Thyroid gland (tissue), 4 donors: Measurements from ENCODE around the gene TBL1Y. TPM values are rescaled to one million over a fixed set of nuclear protein-coding genes. Genes with fewer than 3 reads are reported as not detected.

Experiments
- DNase-seq, 2 donors: peaks; one replicate each; pipeline ENCODE4 v3.0.0-alpha.2; 2019
- H3K27ac ChIP-seq, 3 donors: fragments of 200-600 bp; sonication (generic); 1 replicate in 2 of 3; 2 replicates in 1 of 3; pipeline ENCODE4 v1.5.1; 2016 to 2019; ENCODE audit warnings: mild to moderate bottlenecking in 1 of 3, moderate library complexity in 1 of 3
- H3K27me3 ChIP-seq: fragments of 200-600 bp; sonication (generic); one replicate; pipeline ENCODE4 v1.5.1; 2019
- H3K36me3 ChIP-seq, 2 donors: fragments of 200-600 bp; sonication (generic); one replicate each; pipeline ENCODE4 v1.5.1; 2016 to 2019
- H3K4me1 ChIP-seq, 2 donors: fragments of 200-600 bp; sonication (generic); one replicate each; pipeline ENCODE4 v1.5.1; 2017 to 2019
- H3K4me3 ChIP-seq, 3 donors: fragments of 200-600 bp; sonication (generic); replicated peaks in 1 of 3; 1 replicate in 2 of 3; 2 replicates in 1 of 3; pipeline ENCODE4 v1.5.1; 2016; ENCODE audit warnings: mild to moderate bottlenecking in 1 of 3
- H3K9me3 ChIP-seq: fragments of 200-600 bp; sonication (generic); one replicate; pipeline ENCODE4 v1.5.1; 2017
- POLR2A ChIP-seq, 2 donors: fragments of 450-650 bp; IDR thresholded peaks; one replicate each; pipeline ENCODE4 v1.6.1; 2017; ENCODE audit warnings: antibody characterized with exemption in 2 of 2, mild to moderate bottlenecking in 2 of 2, moderate library complexity in 1 of 2
- WGBS, 2 donors: methylation state at CpG; one replicate each; pipeline ENCODE4 v1.1.5; 2017; 5-methylcytosine and 5-hydroxymethylcytosine counted together
- intact Hi-C: fragments of 100-400 bp; cut with DNase I; formaldehyde crosslinking; loops from one replicate; pipeline ENCODE4 v1.15.1; 2023
- total RNA-seq, 4 donors: library from RNA; depleted of rRNA; stranded (reverse); fragments of >200 nt; gene quantifications; one replicate each; pipeline ENCODE4 v1.2.3, GENCODE V29; 2016
- TF ChIP-seq, protein P1 (sequence below), 6 experiments: fragments of 200-600 bp in 3 of 6; fragments of 450-650 bp in 3 of 6; sonication (generic) in 3 of 6; IDR thresholded peaks; one replicate each; pipeline ENCODE4 v1.5.1; 2016 to 2019; ENCODE audit warnings: antibody characterized with exemption in 6 of 6, mild to moderate bottlenecking in 2 of 6, inconsistent platforms in 1 of 6, moderate library complexity in 1 of 6

The TBL1Y gene
- total RNA-seq, 4 donors from 2014 or later = 15.4 to 15.8 TPM; not detected in 2

DNA sequence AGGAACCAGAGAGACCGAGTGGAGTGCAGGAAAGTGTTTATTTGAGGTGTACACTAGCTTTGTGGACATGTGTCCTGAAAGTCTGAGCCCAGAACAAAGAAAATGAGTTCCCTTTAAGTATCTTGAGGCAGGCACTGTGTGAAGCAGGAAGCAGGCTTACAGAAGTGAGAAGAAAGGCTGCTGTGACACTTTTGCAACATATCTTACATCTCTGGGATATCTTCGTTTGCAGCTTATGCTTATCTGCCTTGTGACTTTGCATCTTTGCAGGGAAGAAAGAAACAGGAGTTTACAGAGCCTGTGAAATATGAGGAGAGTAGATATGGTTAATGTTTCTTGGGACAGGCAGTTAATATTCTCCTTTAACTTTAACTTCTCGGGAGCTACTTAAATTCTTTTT is 92.1 kb downstream of the TBL1Y start:
- TF ChIP-seq POLR2A (IDR thresholded peaks at IDR 0.05) = no peak
- TF ChIP-seq, protein P1, sequence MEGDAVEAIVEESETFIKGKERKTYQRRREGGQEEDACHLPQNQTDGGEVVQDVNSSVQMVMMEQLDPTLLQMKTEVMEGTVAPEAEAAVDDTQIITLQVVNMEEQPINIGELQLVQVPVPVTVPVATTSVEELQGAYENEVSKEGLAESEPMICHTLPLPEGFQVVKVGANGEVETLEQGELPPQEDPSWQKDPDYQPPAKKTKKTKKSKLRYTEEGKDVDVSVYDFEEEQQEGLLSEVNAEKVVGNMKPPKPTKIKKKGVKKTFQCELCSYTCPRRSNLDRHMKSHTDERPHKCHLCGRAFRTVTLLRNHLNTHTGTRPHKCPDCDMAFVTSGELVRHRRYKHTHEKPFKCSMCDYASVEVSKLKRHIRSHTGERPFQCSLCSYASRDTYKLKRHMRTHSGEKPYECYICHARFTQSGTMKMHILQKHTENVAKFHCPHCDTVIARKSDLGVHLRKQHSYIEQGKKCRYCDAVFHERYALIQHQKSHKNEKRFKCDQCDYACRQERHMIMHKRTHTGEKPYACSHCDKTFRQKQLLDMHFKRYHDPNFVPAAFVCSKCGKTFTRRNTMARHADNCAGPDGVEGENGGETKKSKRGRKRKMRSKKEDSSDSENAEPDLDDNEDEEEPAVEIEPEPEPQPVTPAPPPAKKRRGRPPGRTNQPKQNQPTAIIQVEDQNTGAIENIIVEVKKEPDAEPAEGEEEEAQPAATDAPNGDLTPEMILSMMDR (IDR thresholded peaks at IDR 0.05) = no peak
- H3K4me1 ChIP-seq = no peaks in the 10 kb centered on the region
- H3K36me3 ChIP-seq = no peaks in the 10 kb centered on the region
- WGBS, 2 donors = 58 to 71% methylated on average over 3 of the region's 3 CpGs
- intact Hi-C loops = no loop called here
- no peaks in the 10 kb centered on the region for H3K27me3 ChIP-seq
- no peak overlapping the region for H3K27ac ChIP-seq
- H3K4me3 ChIP-seq = no peak overlapping the region
- no peak for DNase-seq
- H3K9me3 ChIP-seq = no peaks in the 10 kb centered on the region

DNA sequence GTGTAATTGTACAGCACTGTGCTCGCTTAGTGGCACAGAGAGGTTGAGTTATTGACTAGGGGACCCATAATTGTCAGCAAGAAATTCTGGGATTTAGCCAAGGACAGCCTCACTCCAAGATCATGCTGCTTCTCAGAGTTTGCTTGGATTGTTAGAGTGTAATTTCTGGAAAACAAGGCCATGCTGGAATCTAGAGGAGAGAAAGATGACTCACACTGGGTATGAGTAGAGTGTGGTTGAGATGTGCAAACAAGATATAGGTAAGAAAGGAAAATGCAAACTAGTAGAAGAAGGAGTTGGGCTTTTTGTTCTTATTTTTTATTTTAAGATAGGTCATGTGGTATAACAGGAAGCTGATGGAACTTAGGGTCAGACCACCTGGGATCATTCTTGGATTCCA is 97.4 kb downstream of the TBL1Y start:
- no peak for DNase-seq
- WGBS, 2 donors = 94 to 100% methylated on average over 1 of the region's 1 CpG

DNA sequence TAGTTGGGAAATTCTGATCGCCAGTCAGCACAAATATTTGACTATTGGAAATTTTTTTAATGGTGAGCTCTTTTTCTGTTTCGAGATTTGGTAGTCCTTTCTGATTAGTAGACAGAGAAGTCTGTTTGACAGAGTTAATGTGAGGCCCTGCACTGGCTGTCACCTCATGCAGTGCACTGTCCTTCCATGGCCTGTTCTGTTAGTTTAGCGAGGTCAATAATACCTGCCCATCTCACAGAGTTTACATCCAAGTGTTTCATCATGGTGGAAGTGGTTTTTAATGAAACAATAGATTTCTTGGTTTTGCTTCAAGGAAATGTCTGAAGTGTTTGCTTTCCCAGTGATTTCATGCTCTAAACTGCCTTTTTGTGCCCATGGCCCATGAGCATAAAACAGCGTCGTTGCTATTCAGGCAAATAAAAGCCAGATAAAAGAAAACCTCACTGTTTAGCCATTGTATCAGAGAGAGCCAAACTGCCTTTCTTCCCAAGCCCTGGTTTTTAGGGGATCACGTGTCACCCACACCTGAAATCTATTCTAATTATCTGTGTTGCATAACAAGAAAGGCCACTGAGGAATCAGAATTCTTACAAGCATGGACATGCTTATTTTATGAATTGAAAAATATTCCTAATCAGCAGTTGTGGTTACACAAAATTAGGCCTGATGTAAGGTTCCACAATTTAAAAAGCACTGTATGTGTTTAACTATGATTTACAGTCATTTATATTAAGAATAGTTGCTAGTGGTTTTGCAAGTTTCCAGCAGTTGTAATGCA is 98.3 kb downstream of the TBL1Y start:
- 82% methylated on average over 6 of the region's 6 CpGs for WGBS, 2 donors
- Histone ChIP-seq H3K9me3 (no peaks in the 10 kb centered on the region), H3K4me3 (no peak overlapping the region), H3K36me3 (no peaks in the 10 kb centered on the region), H3K27ac (no peak overlapping the region), H3K27me3 (no peaks in the 10 kb centered on the region), H3K4me1 (no peaks in the 10 kb centered on the region)
- intact Hi-C loops = no loop called here
- no peak for DNase-seq
- TF ChIP-seq POLR2A (IDR thresholded peaks at IDR 0.05) = no peak
- TF ChIP-seq, protein P1 (IDR thresholded peaks at IDR 0.05) = no peak

More for the DNA sequence above, 97.4 kb downstream of the TBL1Y start:
- no peaks in the 10 kb centered on the region for H3K27me3 ChIP-seq
- H3K36me3 ChIP-seq = no peaks in the 10 kb centered on the region
- TF ChIP-seq POLR2A (IDR thresholded peaks at IDR 0.05) = no peak
- TF ChIP-seq, protein P1 (IDR thresholded peaks at IDR 0.05) = no peak
- intact Hi-C loops = no loop called here
- H3K9me3 ChIP-seq = no peaks in the 10 kb centered on the region
- H3K4me3 ChIP-seq = no peak overlapping the region
- H3K27ac ChIP-seq = no peak overlapping the region
- H3K4me1 ChIP-seq = no peaks in the 10 kb centered on the region

GRCh38 chrY:7013051-7013450 is 102.6 kb downstream of the TBL1Y start:
- WGBS, 2 donors = 83 to 88% methylated on average over 2 of the region's 2 CpGs
- no peaks in the 10 kb centered on the region for H3K4me1 ChIP-seq
- intact Hi-C loops = no loop called here
- TF ChIP-seq POLR2A (IDR thresholded peaks at IDR 0.05) = no peak
- TF ChIP-seq, protein P1 (IDR thresholded peaks at IDR 0.05) = no peak
- H3K9me3 ChIP-seq = no peaks in the 10 kb centered on the region
- no peak overlapping the region for H3K4me3 ChIP-seq
- H3K27ac ChIP-seq = no peak overlapping the region
- H3K36me3 ChIP-seq = no peaks in the 10 kb centered on the region
- no peaks in the 10 kb centered on the region for H3K27me3 ChIP-seq
- DNase-seq = no peak

GRCh38 chrY:7016521-7016920 is 106.0 kb downstream of the TBL1Y start:
- Histone ChIP-seq H3K4me3 (no peak overlapping the region), H3K4me1 (no peaks in the 10 kb centered on the region), H3K27ac (no peak overlapping the region), H3K27me3 (no peaks in the 10 kb centered on the region), H3K36me3 (no peaks in the 10 kb centered on the region), H3K9me3 (no peaks in the 10 kb centered on the region)
- intact Hi-C loops = no loop called here
- DNase-seq = peak; percentile 72 to 83
- WGBS, 2 donors = 24 to 33% methylated on average over 4 of the region's 4 CpGs
- TF ChIP-seq, protein P1 (IDR thresholded peaks at IDR 0.05) = no peak
- no peak for TF ChIP-seq POLR2A (IDR thresholded peaks at IDR 0.05)
